ENCODE measurements around the gene LIPC. TPM values are rescaled to one million over a fixed set of nuclear protein-coding genes. Genes with fewer than 3 reads are reported as not detected.

Gene LIPC
- total RNA-seq, 2 donors from 2014 or later, result 1.0 to 3.2 TPM

GRCh38 chr15:58494567-58494966 lies 62.8 kb downstream of the LIPC start:
- Mint-ChIP-seq H3K4me1 (peaks cover 18% of the 10 kb centered on the region), H3K27me3 (peaks cover 3% of the 10 kb centered on the region), H3K36me3 (ENCODE audit: low read depth) (no peaks in the 10 kb centered on the region), H3K4me3 (no peak overlapping the region), H3K27ac (no peak overlapping the region)
- DNase-seq, result no peak
- ATAC-seq, result no peak
- peaks cover 4% of the 10 kb centered on the region for H3K9me3 ChIP-seq (ENCODE audit: control insufficient read depth, low read length, poor library complexity, severe bottlenecking)

- no peaks in the 10 kb centered on the region for H3K36me3 Mint-ChIP-seq (ENCODE audit: low read depth)
- peaks cover 24% of the 10 kb centered on the region for H3K4me1 Mint-ChIP-seq
- H3K27ac Mint-ChIP-seq, result no peak overlapping the region
- no peaks in the 10 kb centered on the region for H3K9me3 ChIP-seq (ENCODE audit: control insufficient read depth, low read length, poor library complexity, severe bottlenecking)
- DNase-seq (no peak), ATAC-seq (peak; percentile 21)
- H3K27me3 Mint-ChIP-seq, result peaks cover 7% of the 10 kb centered on the region
- H3K4me3 Mint-ChIP-seq, result no peak overlapping the region
Observed at GRCh38 chr15:58495891-58496408, 64.2 kb downstream of the LIPC start.

- H3K27me3 Mint-ChIP-seq, result peaks cover 7% of the 10 kb centered on the region
- no peak overlapping the region for H3K27ac Mint-ChIP-seq
- H3K9me3 ChIP-seq (ENCODE audit: control insufficient read depth, low read length, poor library complexity, severe bottlenecking), result no peaks in the 10 kb centered on the region
- DNase-seq (no peak), ATAC-seq (no peak)
- peaks cover 24% of the 10 kb centered on the region for H3K4me1 Mint-ChIP-seq
- no peak overlapping the region for H3K4me3 Mint-ChIP-seq
- H3K36me3 Mint-ChIP-seq (ENCODE audit: low read depth), result no peaks in the 10 kb centered on the region
Observed at GRCh38 chr15:58497046-58497785, 65.4 kb downstream of the LIPC start.

- H3K27ac Mint-ChIP-seq, result no peak overlapping the region
- H3K36me3 Mint-ChIP-seq (ENCODE audit: low read depth), result no peaks in the 10 kb centered on the region
- no peak overlapping the region for H3K4me3 Mint-ChIP-seq
- peaks cover 21% of the 10 kb centered on the region for H3K4me1 Mint-ChIP-seq
- H3K27me3 Mint-ChIP-seq, result peaks cover 7% of the 10 kb centered on the region
- ATAC-seq (no peak), DNase-seq (no peak)
- H3K9me3 ChIP-seq (ENCODE audit: control insufficient read depth, low read length, poor library complexity, severe bottlenecking), result no peaks in the 10 kb centered on the region
Observed at GRCh38 chr15:58498821-58499580, 67.2 kb downstream of the LIPC start.

GRCh38 chr15:58501006-58501405 lies 69.2 kb downstream of the LIPC start:
- DNase-seq (no peak), ATAC-seq (no peak)
- H3K4me3 Mint-ChIP-seq, result no peak overlapping the region
- H3K27me3 Mint-ChIP-seq, result peaks cover 7% of the 10 kb centered on the region
- peaks cover 2% of the 10 kb centered on the region for H3K36me3 Mint-ChIP-seq (ENCODE audit: low read depth)
- no peak overlapping the region for H3K27ac Mint-ChIP-seq
- H3K9me3 ChIP-seq (ENCODE audit: control insufficient read depth, low read length, poor library complexity, severe bottlenecking), result no peaks in the 10 kb centered on the region
- peaks cover 27% of the 10 kb centered on the region for H3K4me1 Mint-ChIP-seq

GRCh38 chr15:58501636-58502188 lies 69.9 kb downstream of the LIPC start:
- Mint-ChIP-seq H3K27me3 (peaks cover 7% of the 10 kb centered on the region), H3K4me3 (no peak overlapping the region), H3K36me3 (ENCODE audit: low read depth) (peaks cover 3% of the 10 kb centered on the region), H3K27ac (no peak overlapping the region), H3K4me1 (peaks cover 27% of the 10 kb centered on the region)
- no peak for ATAC-seq
- H3K9me3 ChIP-seq (ENCODE audit: control insufficient read depth, low read length, poor library complexity, severe bottlenecking), result no peaks in the 10 kb centered on the region
- DNase-seq, result no peak

GRCh38 chr15:58503139-58504027 lies 71.6 kb downstream of the LIPC start:
- Mint-ChIP-seq H3K36me3 (ENCODE audit: low read depth) (peaks cover 3% of the 10 kb centered on the region), H3K27ac (no peak overlapping the region), H3K4me3 (no peak overlapping the region), H3K4me1 (peaks cover 26% of the 10 kb centered on the region), H3K27me3 (peaks cover 7% of the 10 kb centered on the region)
- H3K9me3 ChIP-seq (ENCODE audit: control insufficient read depth, low read length, poor library complexity, severe bottlenecking), result no peaks in the 10 kb centered on the region
- DNase-seq (no peak), ATAC-seq (no peak)

- H3K27me3 Mint-ChIP-seq, result peaks cover 2% of the 10 kb centered on the region
- peak overlapping the region; percentile 1 for H3K27ac Mint-ChIP-seq
- H3K4me1 Mint-ChIP-seq, result peaks cover 21% of the 10 kb centered on the region
- H3K36me3 Mint-ChIP-seq (ENCODE audit: low read depth), result peaks cover 3% of the 10 kb centered on the region
- ATAC-seq (no peak), DNase-seq (no peak)
- H3K4me3 Mint-ChIP-seq, result no peak overlapping the region
- no peaks in the 10 kb centered on the region for H3K9me3 ChIP-seq (ENCODE audit: control insufficient read depth, low read length, poor library complexity, severe bottlenecking)
Observed at GRCh38 chr15:58504674-58505234, 73.0 kb downstream of the LIPC start.

GRCh38 chr15:58505581-58505980 lies 73.8 kb downstream of the LIPC start:
- H3K4me1 Mint-ChIP-seq, result peaks cover 19% of the 10 kb centered on the region
- peaks cover 3% of the 10 kb centered on the region for H3K36me3 Mint-ChIP-seq (ENCODE audit: low read depth)
- no peaks in the 10 kb centered on the region for H3K9me3 ChIP-seq (ENCODE audit: control insufficient read depth, low read length, poor library complexity, severe bottlenecking)
- no peak for DNase-seq
- H3K27me3 Mint-ChIP-seq, result no peaks in the 10 kb centered on the region
- ATAC-seq, result no peak
- peak overlapping the region; percentile 81 for H3K4me3 Mint-ChIP-seq
- H3K27ac Mint-ChIP-seq, result peak overlapping the region; percentile 1

GRCh38 chr15:58506064-58506490 lies 74.3 kb downstream of the LIPC start:
- no peak for DNase-seq
- Mint-ChIP-seq H3K27me3 (no peaks in the 10 kb centered on the region), H3K36me3 (ENCODE audit: low read depth) (peaks cover 3% of the 10 kb centered on the region), H3K27ac (peak overlapping the region; percentile 12), H3K4me1 (peaks cover 17% of the 10 kb centered on the region), H3K4me3 (peak overlapping the region; percentile 81)
- no peak for ATAC-seq
- no peaks in the 10 kb centered on the region for H3K9me3 ChIP-seq (ENCODE audit: control insufficient read depth, low read length, poor library complexity, severe bottlenecking)

GRCh38 chr15:58506783-58507668 lies 75.2 kb downstream of the LIPC start:
- peak overlapping the region; percentile 12 for H3K27ac Mint-ChIP-seq
- H3K4me1 Mint-ChIP-seq, result peaks cover 17% of the 10 kb centered on the region
- no peaks in the 10 kb centered on the region for H3K9me3 ChIP-seq (ENCODE audit: control insufficient read depth, low read length, poor library complexity, severe bottlenecking)
- peaks cover 3% of the 10 kb centered on the region for H3K36me3 Mint-ChIP-seq (ENCODE audit: low read depth)
- H3K27me3 Mint-ChIP-seq, result no peaks in the 10 kb centered on the region
- DNase-seq (no peak), ATAC-seq (no peak)
- H3K4me3 Mint-ChIP-seq, result no peak overlapping the region

- Mint-ChIP-seq H3K27ac (no peak overlapping the region), H3K4me3 (no peak overlapping the region), H3K27me3 (no peaks in the 10 kb centered on the region), H3K36me3 (ENCODE audit: low read depth) (peaks cover 3% of the 10 kb centered on the region), H3K4me1 (peaks cover 17% of the 10 kb centered on the region)
- no peaks in the 10 kb centered on the region for H3K9me3 ChIP-seq (ENCODE audit: control insufficient read depth, low read length, poor library complexity, severe bottlenecking)
- DNase-seq (no peak), ATAC-seq (no peak)
Observed at GRCh38 chr15:58509556-58509955, 77.8 kb downstream of the LIPC start.
